COLO668 (cell line): ENCODE results near the gene DVL3.
A peak's percentile ranks its signal among the peaks of the same experiment; 100 is the strongest.
"Not testable (repeated sequence)": the region's sequence is repeated elsewhere in the genome, so short reads cannot be mapped to it uniquely, and the experiment has no call there.

Experiments used
- DNase-seq: peaks from one replicate; lab custom pipeline; 2025; ENCODE audit not compliant: unreplicated experiment; lab: John Stamatoyannopoulos, UW

DVL3 gene

DNA sequence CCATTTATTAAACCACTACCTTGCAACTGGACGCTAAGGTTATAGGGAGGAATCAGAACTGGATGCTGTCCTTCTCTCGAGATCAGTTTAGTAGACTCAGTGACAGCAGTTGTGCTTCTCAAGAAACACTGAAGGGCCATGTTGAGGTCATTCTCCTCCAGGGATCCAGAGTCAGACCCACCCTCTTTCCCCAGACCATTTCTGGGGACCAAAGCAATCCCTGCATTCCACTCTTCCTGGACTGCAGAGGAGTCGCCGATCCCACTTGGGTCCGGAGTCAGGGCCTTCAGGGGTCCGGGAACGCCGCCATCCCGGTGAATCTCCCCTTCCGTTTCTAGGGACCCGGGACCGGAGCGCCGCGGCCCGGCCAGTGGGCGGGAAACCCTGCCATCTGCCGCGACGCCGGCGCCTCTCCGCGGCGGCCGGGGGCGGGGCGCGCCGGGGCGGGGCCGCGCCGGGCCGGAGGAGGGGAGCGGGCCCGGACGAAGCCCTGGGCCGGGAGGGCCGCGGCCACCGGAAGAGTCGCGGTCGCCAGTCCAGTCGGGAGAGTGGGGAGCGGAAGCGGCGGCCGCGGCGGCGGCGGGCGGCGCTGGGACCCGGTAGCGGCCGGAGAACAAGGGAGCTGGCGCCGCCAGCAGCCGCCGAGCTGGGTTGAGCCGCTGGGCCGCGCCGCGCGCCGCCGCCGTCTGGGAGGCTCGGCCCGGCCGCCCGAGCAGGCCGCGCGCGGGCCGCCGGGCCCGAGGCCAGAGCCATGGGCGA lies at the start of gene DVL3:
DVL3 (plus strand) TSS at position 493 of the 759 bp plus-strand sequence; CDS start at position 752, 259 bp downstream.
- DNase-seq: peak; percentile 78

- DNase-seq: no peak
Measured at GRCh38 chr3:184110316-184110725, 44.9 kb upstream of the DVL3 start.

- DNase-seq: no peak
Measured at GRCh38 chr3:184116017-184116416, 39.2 kb upstream of the DVL3 start.

DNA sequence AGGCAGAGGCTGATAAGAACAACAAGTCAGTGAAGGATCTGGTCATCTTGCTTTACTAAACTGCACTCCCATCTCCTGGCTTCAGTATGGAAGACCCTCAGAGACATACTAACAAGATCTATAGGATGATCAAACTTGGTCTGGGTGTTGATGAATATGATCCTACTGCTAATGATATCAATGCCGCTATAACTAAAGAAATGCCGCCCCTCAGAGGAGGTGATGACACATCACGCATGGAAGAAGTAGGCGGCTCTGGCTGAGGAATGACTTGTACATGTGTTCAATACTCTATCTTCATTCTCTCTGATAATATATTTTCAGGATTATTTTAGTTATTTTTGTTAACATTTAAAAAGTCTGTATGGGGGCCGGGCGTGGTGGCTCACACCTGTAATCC lies 37.5 kb upstream of the DVL3 start:
- peak; percentile 2 for DNase-seq

DNA sequence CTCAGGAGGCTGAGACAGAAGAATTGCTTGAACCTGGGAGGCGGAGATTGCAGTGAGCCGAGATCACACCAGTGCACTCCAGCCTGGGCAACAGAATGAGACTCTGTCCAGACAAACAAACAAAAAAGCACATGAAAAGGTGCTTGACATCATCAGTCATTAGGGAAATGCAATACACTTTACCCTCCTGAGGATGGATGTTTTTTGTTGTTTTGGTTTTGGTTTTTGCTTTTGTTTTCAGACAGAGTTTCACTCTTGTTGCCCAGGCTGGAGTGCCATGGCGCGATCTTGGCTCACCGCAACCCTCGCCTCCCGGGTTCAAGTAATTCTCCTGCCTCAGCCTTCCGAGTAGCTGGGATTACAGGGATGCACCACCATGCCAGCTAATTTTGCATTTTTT lies 34.1 kb upstream of the DVL3 start:
- DNase-seq: not testable (repeated sequence)

DNA sequence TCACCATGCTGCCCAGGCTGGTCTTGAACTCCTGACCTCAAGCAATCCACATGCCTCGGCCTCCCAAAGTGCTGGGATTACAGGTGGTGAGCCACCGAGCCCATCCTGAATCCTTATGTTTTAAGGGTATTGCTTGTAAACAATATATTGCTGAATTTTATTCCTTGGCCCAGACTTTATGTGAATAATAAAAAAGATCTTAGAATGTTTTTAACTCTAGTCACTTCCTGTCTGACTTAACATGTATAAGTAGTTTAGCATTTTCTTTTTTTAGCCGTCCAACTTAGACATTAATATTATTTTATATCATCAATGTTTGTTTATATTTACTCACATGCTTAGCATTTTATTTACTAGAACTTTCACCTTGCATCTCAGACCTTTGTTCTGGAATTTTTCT lies 29.2 kb upstream of the DVL3 start:
- no peak for DNase-seq

DNA sequence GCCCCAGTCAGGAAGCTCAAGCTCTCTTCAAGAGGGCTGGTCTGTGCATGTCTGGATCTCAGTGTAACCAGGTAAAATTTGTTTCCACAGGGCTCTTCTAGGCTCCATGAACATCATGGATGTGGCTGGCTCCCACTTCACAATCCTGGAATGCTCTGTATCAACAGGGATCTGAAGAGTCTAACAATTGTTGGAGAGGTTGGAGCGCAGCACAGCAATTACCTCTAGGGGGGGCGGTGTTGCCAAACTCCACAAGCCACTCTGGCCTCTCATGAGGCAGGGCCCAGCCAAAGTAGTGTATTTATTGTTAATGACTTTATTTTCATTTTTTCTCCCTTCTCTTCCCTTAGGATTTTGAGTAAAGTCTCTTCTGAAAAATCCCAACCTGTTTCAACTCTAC lies 26.2 kb upstream of the DVL3 start:
- peak; percentile 9 for DNase-seq

GRCh38 chr3:184132945-184133344 lies 22.2 kb upstream of the DVL3 start:
- DNase-seq: no peak

DNA sequence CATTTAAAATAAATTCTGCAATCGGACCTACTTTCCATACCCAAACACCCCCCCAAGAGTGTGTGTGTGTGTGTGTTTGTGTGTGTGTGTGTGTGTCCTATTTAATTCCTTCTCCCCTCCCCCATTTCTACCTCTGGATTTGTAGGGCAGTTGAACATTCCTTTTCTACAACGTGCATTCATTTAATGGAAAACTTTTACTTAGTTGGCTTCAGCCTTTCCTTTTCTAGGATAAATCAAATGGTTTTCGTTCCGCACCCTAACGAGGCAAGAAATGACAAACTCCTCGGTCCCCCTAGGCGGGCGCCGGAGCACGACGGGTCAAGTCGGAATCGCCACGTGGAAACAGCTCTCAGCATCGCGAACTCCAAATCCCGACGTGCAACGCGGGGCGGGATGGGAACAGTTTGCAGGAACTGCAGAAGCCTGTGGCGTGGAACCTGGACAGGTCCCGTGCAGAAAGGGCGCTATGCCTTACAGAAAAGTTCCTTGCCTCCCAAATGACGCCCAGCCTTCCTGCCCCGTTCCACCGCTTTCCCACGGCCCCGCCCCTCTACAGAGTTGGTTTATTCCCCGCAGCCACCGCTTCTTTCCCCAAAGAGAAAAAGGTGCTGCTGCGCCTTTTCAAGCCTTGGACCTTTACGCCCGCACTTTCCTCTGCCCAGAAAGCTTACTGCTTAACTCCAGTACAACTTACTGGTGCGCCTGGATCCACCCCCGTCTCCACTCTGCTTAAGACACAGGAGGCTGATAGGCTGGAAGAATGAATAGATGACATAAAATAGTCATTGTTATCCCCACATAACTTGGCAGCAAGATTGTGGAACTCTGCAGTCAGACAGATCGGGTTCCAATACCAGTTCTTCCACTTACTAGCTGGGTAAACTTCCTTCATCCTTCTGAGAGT lies 21.1 kb upstream of the DVL3 start:
- DNase-seq: peak; percentile 83

- no peak for DNase-seq
Measured at GRCh38 chr3:184134746-184135148, 20.4 kb upstream of the DVL3 start.

DNA sequence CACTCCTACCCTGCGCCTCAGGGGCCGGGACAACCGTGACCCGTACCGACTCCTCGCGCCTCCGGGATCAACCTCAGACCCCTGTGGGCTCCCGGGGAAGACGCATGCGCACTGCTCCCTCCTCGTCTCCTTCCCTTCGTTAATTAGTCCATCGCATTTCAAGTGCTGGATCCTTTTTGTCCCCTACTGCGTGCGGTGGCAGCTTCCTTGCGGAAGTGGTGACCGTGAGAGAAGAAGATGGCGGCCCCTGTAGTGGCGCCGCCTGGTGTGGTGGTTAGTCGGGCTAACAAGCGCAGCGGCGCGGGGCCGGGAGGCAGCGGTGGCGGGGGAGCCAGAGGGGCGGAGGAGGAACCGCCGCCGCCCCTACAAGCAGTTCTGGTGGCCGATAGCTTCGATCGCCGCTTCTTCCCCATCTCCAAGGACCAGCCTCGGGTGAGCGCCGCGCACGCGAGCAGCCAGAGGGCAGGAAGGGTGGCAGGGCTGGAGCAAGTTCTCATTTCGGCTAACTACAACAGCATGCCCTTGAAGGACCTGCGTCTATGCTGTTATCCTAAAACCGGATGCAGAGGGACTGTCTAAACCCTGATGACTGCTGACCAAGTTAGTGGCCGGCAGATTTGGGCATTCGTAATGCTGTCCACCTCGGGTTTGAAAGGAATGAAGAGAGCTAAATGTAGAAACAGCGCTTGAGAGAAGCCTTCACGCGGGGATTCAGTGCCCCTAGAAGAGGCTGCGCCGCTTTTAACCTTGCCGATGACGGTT lies 19.8 kb upstream of the DVL3 start, which contains the start of gene EIF2B5:
EIF2B5 (plus strand) TSS at position 210 of the 762 bp plus-strand sequence; CDS start at position 238, 28 bp downstream.
- DNase-seq: peak; percentile 88

GRCh38 chr3:184135911-184136260 lies 19.3 kb upstream of the DVL3 start:
- no peak for DNase-seq

- no peak for DNase-seq
Measured at GRCh38 chr3:184140436-184140835, 14.7 kb upstream of the DVL3 start.

GRCh38 chr3:184142199-184142598 lies 13.0 kb upstream of the DVL3 start:
- no peak for DNase-seq

GRCh38 chr3:184143327-184143726 lies 11.8 kb upstream of the DVL3 start:
- no peak for DNase-seq

- DNase-seq: no peak
Measured at GRCh38 chr3:184144505-184144904, 10.7 kb upstream of the DVL3 start.

DNA sequence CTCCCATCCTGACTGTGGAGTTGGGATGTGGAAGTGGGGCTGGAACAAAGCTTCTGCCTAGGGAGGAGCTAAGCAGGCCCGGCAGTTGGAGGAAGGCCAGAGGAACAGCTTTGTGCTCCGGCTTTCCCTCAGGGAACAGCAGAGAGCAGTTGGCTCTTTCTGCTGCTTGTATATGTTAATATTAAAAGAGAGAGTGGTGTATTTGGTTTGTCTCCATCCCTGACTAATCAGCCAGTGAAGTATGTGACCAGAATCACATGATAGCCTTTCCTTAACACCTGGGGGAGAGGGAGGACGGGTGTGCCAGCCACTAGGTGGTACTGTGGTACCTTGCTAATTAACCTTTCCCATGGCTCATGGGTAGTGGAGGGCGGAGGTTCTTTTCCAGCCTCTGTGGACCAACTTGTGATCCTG lies 10.1 kb upstream of the DVL3 start:
- peak; percentile 32 for DNase-seq

- DNase-seq: no peak
Measured at GRCh38 chr3:184145751-184146270, 9.4 kb upstream of the DVL3 start.

- DNase-seq: no peak
Measured at GRCh38 chr3:184148076-184148475, 7.1 kb upstream of the DVL3 start.

DNA sequence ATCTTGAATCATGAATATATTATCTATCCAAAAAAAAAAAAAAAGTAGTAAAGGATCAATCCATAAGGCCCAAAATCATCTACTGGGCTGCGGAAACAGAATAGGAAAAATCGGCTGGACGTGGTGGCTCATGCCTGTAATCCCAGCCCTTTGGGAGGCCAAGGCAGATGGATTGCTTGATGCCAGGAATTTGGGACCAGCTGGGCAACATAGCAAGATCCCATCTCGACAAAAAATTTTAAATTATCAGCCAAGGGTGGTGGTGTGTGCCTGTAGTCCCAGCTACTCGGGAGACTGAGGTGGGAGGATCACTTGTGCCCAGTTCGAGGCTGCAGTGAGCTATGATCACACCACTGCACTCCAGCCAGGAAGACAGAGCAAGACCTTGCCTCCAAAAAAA lies 6.1 kb upstream of the DVL3 start:
- DNase-seq: no peak

DNA sequence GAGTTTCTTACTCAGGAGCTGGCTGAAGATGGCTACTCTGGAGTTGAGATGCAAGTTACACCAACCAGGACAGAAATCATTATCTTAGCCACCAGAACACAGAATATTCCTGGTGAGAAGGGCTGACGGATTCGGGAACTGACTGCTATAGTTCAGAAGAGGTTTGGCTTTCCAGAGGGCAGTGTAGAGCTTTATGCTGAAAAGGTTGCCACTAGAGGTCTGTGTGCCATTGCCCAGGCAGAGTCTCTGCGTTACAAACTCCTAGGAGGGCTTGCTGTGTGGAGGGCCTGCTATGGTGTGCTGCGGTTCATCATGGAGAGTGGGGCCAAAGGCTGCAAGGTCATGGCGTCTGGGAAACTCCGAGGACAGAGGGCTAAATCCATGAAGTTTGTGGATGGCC lies 5.4 kb upstream of the DVL3 start:
- DNase-seq: not testable (repeated sequence)
